Measurements from ENCODE around the gene CBLC. TPM values are rescaled to one million over a fixed set of nuclear protein-coding genes. Genes with fewer than 3 reads are reported as not detected.

Gene CBLC
- total RNA-seq, 1 donor from 2014 or later = not detected

GRCh38 chr19:44818466-44819031, 40.9 kb downstream of the CBLC start:
- Mint-ChIP-seq H3K36me3 (ENCODE audit: low read depth) (no peaks in the 10 kb centered on the region), H3K9me3 (no peaks in the 10 kb centered on the region)

GRCh38 chr19:44819246-44819832, 41.6 kb downstream of the CBLC start:
- no peak for TF ChIP-seq CTCF (conservative IDR thresholded peaks at IDR 0.05)
- H3K36me3 Mint-ChIP-seq (ENCODE audit: low read depth) = no peaks in the 10 kb centered on the region
- no peak for DNase-seq (ENCODE audit: low read depth, low spot score)
- H3K4me1 Mint-ChIP-seq = peaks cover 16% of the 10 kb centered on the region
- H3K27me3 Mint-ChIP-seq (ENCODE audit: low read depth) = peaks cover 2% of the 10 kb centered on the region
- no peak overlapping the region for H3K4me3 Mint-ChIP-seq
- no peak overlapping the region for H3K27ac Mint-ChIP-seq (ENCODE audit: unreplicated experiment)
- H3K9me3 Mint-ChIP-seq = no peaks in the 10 kb centered on the region

More at GRCh38 chr19:44818466-44819031, 40.9 kb downstream of the CBLC start:
- Mint-ChIP-seq H3K27ac (ENCODE audit: unreplicated experiment) (no peak overlapping the region), H3K4me1 (peaks cover 21% of the 10 kb centered on the region), H3K27me3 (ENCODE audit: low read depth) (peaks cover 2% of the 10 kb centered on the region), H3K4me3 (no peak overlapping the region)
- no peak for TF ChIP-seq CTCF (conservative IDR thresholded peaks at IDR 0.05)
- DNase-seq (ENCODE audit: low read depth, low spot score) = no peak

- TF ChIP-seq CTCF (conservative IDR thresholded peaks at IDR 0.05) = no peak
- Mint-ChIP-seq H3K27ac (ENCODE audit: unreplicated experiment) (no peak overlapping the region), H3K4me1 (peaks cover 16% of the 10 kb centered on the region), H3K9me3 (no peaks in the 10 kb centered on the region), H3K36me3 (ENCODE audit: low read depth) (no peaks in the 10 kb centered on the region), H3K4me3 (no peak overlapping the region), H3K27me3 (ENCODE audit: low read depth) (peaks cover 9% of the 10 kb centered on the region)
- DNase-seq (ENCODE audit: low read depth, low spot score) = no peak
Measured at GRCh38 chr19:44820648-44821609, 43.2 kb downstream of the CBLC start.

GRCh38 chr19:44822177-44822576, 44.5 kb downstream of the CBLC start:
- no peak overlapping the region for H3K4me3 Mint-ChIP-seq
- no peak for DNase-seq (ENCODE audit: low read depth, low spot score)
- TF ChIP-seq CTCF (conservative IDR thresholded peaks at IDR 0.05) = no peak
- H3K4me1 Mint-ChIP-seq = peaks cover 16% of the 10 kb centered on the region
- H3K36me3 Mint-ChIP-seq (ENCODE audit: low read depth) = no peaks in the 10 kb centered on the region
- H3K27ac Mint-ChIP-seq (ENCODE audit: unreplicated experiment) = peak overlapping the region; percentile 43
- no peaks in the 10 kb centered on the region for H3K9me3 Mint-ChIP-seq
- peaks cover 21% of the 10 kb centered on the region for H3K27me3 Mint-ChIP-seq (ENCODE audit: low read depth)

- Mint-ChIP-seq H3K9me3 (no peaks in the 10 kb centered on the region), H3K27ac (ENCODE audit: unreplicated experiment) (no peak overlapping the region), H3K36me3 (ENCODE audit: low read depth) (no peaks in the 10 kb centered on the region), H3K27me3 (ENCODE audit: low read depth) (peaks cover 24% of the 10 kb centered on the region), H3K4me3 (no peak overlapping the region), H3K4me1 (peaks cover 16% of the 10 kb centered on the region)
- no peak for DNase-seq (ENCODE audit: low read depth, low spot score)
- no peak for TF ChIP-seq CTCF (conservative IDR thresholded peaks at IDR 0.05)
Measured at GRCh38 chr19:44822670-44823372, 45.1 kb downstream of the CBLC start.

Data from neural crest cell (in vitro differentiated cells).